Keratinocyte (primary cell): Measurements from ENCODE around the gene NME3. TPM values are rescaled to one million over a fixed set of nuclear protein-coding genes. Genes with fewer than 3 reads are reported as not detected.

Source experiments
- DNase-seq: peaks from one replicate; pipeline ENCODE4 v3.0.0-alpha.2; 2011; ENCODE audit warnings: low read depth, missing footprints, low spot score
- FAIRE-seq: peaks from 2 replicates; lab custom pipeline; 2011; peaks lifted over from hg19 to GRCh38; lab: Jason Lieb, UNC
- H2AFZ ChIP-seq: 2 replicates; pipeline ENCODE4 v1.6.0; 2012; ENCODE audit warnings: low read length, control low read depth, inconsistent platforms; ENCODE audit not compliant: control insufficient read depth
- H3K27ac ChIP-seq: 2 replicates; pipeline ENCODE4 v1.5.1; 2011; ENCODE audit warnings: low read length; ENCODE audit not compliant: control insufficient read depth, insufficient read depth
- H3K27me3 ChIP-seq: 3 replicates; pipeline ENCODE4 v1.6.0; 2011; ENCODE audit warnings: low read length; ENCODE audit not compliant: control insufficient read depth, insufficient read depth; ENCODE audit errors: extremely low read depth
- H3K36me3 ChIP-seq, 2 experiments: 2 replicates in 1 of 2; 3 replicates in 1 of 2; pipeline ENCODE4 v1.5.1; 2011; ENCODE audit warnings: low read length in 2 of 2, mild to moderate bottlenecking in 1 of 2; ENCODE audit not compliant: control insufficient read depth in 2 of 2, insufficient read depth in 2 of 2; ENCODE audit errors: extremely low read depth in 1 of 2
- H3K4me1 ChIP-seq: 3 replicates; pipeline ENCODE4 v1.5.1; 2011; ENCODE audit warnings: low read length; ENCODE audit not compliant: control insufficient read depth, insufficient read depth; ENCODE audit errors: extremely low read depth
- H3K4me2 ChIP-seq: 3 replicates; pipeline ENCODE4 v1.6.0; 2011; ENCODE audit warnings: low read depth, low read length; ENCODE audit not compliant: control insufficient read depth, insufficient read depth; ENCODE audit errors: extremely low read depth
- H3K4me3 ChIP-seq, 3 experiments: fragments of 200-600 bp in 1 of 3; sonication (generic) in 1 of 3; 2 replicates in 2 of 3; 3 replicates in 1 of 3; pipeline ENCODE4 v1.5.1; 2011 to 2016; ENCODE audit warnings: low read length in 3 of 3, mild to moderate bottlenecking in 3 of 3, control low read depth in 2 of 3, inconsistent platforms in 1 of 3, low read depth in 1 of 3, mixed read lengths in 1 of 3, mixed run types in 1 of 3, moderate library complexity in 1 of 3; ENCODE audit not compliant: control insufficient read depth in 2 of 3, insufficient read depth in 2 of 3; ENCODE audit errors: extremely low read depth in 1 of 3
- H3K79me2 ChIP-seq: 2 replicates; pipeline ENCODE4 v1.6.0; 2012; ENCODE audit warnings: low read length; ENCODE audit not compliant: control insufficient read depth, insufficient read depth
- H3K9ac ChIP-seq: 3 replicates; pipeline ENCODE4 v1.6.0; 2011; ENCODE audit warnings: low read length; ENCODE audit not compliant: control insufficient read depth, insufficient read depth; ENCODE audit errors: extremely low read depth
- H3K9me1 ChIP-seq: 3 replicates; pipeline ENCODE4 v1.6.0; 2011; ENCODE audit warnings: low read length; ENCODE audit not compliant: control insufficient read depth, insufficient read depth; ENCODE audit errors: extremely low read depth
- H3K9me3 ChIP-seq: 2 replicates; pipeline ENCODE4 v1.5.1; 2012; ENCODE audit warnings: low read depth, low read length; ENCODE audit not compliant: control insufficient read depth
- H4K20me1 ChIP-seq: 3 replicates; pipeline ENCODE4 v1.6.0; 2011; ENCODE audit warnings: low read length; ENCODE audit not compliant: control insufficient read depth, insufficient read depth; ENCODE audit errors: extremely low read depth
- CTCF ChIP-seq, 3 experiments: IDR thresholded peaks in 1 of 3; conservative IDR thresholded peaks in 1 of 3; optimal IDR thresholded peaks in 1 of 3; 2 replicates in 2 of 3; 3 replicates in 1 of 3; pipeline versions ENCODE3 to v1.5.1; 2011; ENCODE audit warnings: low read length in 3 of 3, mild to moderate bottlenecking in 3 of 3, moderate library complexity in 2 of 3, control low read depth in 1 of 3, inconsistent platforms in 1 of 3; ENCODE audit not compliant: insufficient read depth in 2 of 3; ENCODE audit errors: extremely low read depth in 1 of 3
- EZH2 ChIP-seq: IDR thresholded peaks from one replicate; pipeline ENCODE4 v1.6.1; 2012; ENCODE audit warnings: inconsistent platforms, mild to moderate bottlenecking, low read length, moderate library complexity
- dilution Hi-C: fragments of 300-500 bp; cut with MboI; formaldehyde crosslinking; loops from one replicate; pipeline ENCODE4 v1.7.0; 2020; ENCODE audit warnings: low sequenced_read_pairs; ENCODE audit not compliant: extremely low pct_ligation_motif_present
- polyA plus RNA-seq, 5 experiments: library from polyadenylated mRNA; depleted of rRNA in 3 of 5; stranded (reverse) in 3 of 5; stranded (forward) in 1 of 5; unstranded in 1 of 5; fragments of >200 nt; gene quantifications; 1 replicate in 1 of 5; 2 replicates in 3 of 5; 3 replicates in 1 of 5; pipeline versions ENCODE4 v1.2.1 to v1.2.3, GENCODE V29; 2011 to 2012; ENCODE audit warnings: missing spikeins in 2 of 5, low read depth in 1 of 5, low replicate concordance in 1 of 5

The NME3 gene
- polyA plus RNA-seq, 1 donor (not counting 4 experiments of a cell fraction or from before 2014, with no cell fraction given) = 10.1 TPM

- Histone ChIP-seq H3K79me2 (no peaks in the 10 kb centered on the region), H3K9me1 (no peaks in the 10 kb centered on the region), H4K20me1 (no peaks in the 10 kb centered on the region), H3K4me2 (no peak overlapping the region), H2AFZ (no peak overlapping the region), H3K4me1 (peaks cover 3% of the 10 kb centered on the region), H3K4me3 (no peak overlapping the region), H3K27ac (no peak overlapping the region), H3K36me3 (peaks cover 17 to 30% of the 10 kb centered on the region in 2 experiments), H3K9me3 (no peaks in the 10 kb centered on the region), H3K27me3 (no peaks in the 10 kb centered on the region), H3K9ac (no peak overlapping the region)
- TF ChIP-seq CTCF (optimal IDR thresholded peaks at IDR 0.05 in 1 of 3, IDR thresholded peaks at IDR 0.05 in 1 of 3, conservative IDR thresholded peaks at IDR 0.05 in 1 of 3; ENCODE audit: extremely low read depth in 1 of 3, insufficient read depth in 2 of 3, low read length in 3 of 3) = no peak
- no peak for TF ChIP-seq EZH2
- dilution Hi-C loops = no loop called here
- FAIRE-seq (no peak), DNase-seq (no peak)
Measured at GRCh38 chr16:1760911-1761310, 10.4 kb downstream of the NME3 start.

- no peak overlapping the region for H3K4me3 ChIP-seq
- H3K27ac ChIP-seq = no peak overlapping the region
- no peak for FAIRE-seq
- no peak overlapping the region for H2AFZ ChIP-seq
- H3K4me2 ChIP-seq = no peak overlapping the region
- no peaks in the 10 kb centered on the region for H3K9me3 ChIP-seq
- peaks cover 2% of the 10 kb centered on the region for H3K9me1 ChIP-seq
- DNase-seq = no peak
- no peaks in the 10 kb centered on the region for H4K20me1 ChIP-seq
- H3K9ac ChIP-seq = no peak overlapping the region
- TF ChIP-seq EZH2 (no peak), CTCF (optimal IDR thresholded peaks at IDR 0.05 in 1 of 3, IDR thresholded peaks at IDR 0.05 in 1 of 3, conservative IDR thresholded peaks at IDR 0.05 in 1 of 3; ENCODE audit: extremely low read depth in 1 of 3, insufficient read depth in 2 of 3, low read length in 3 of 3) (no peak)
- H3K27me3 ChIP-seq = no peaks in the 10 kb centered on the region
- no peaks in the 10 kb centered on the region for H3K79me2 ChIP-seq
- peaks cover 15% of the 10 kb centered on the region for H3K4me1 ChIP-seq
- dilution Hi-C loops = no loop called here
- H3K36me3 ChIP-seq = peaks cover 13 to 23% of the 10 kb centered on the region in 2 experiments
Measured at GRCh38 chr16:1759511-1759910, 11.8 kb downstream of the NME3 start.
